Gastroesophageal sphincter (tissue), 4 donors: ENCODE data around the gene SPSB3. TPM values are rescaled to one million over a fixed set of nuclear protein-coding genes. Genes with fewer than 3 reads are reported as not detected.

Experiments
- ATAC-seq: fragments of 150-250 bp; one replicate; pipeline ENCODE4 v1.9.1; 2016; ENCODE audit warnings: mild to moderate bottlenecking, moderate library complexity
- H3K27ac ChIP-seq, 4 donors: fragments of 200-600 bp; sonication (generic) in 3 of 4; 1 replicate in 3 of 4; 2 replicates in 1 of 4; pipeline ENCODE4 v1.5.1; 2016 to 2019
- H3K27me3 ChIP-seq: fragments of 200-600 bp; sonication (generic); one replicate; pipeline ENCODE4 v1.5.1; 2019
- H3K36me3 ChIP-seq, 2 donors: fragments of 200-600 bp; sonication (generic); one replicate each; pipeline ENCODE4 v1.5.1; 2019; ENCODE audit warnings: control low read depth in 1 of 2
- H3K4me1 ChIP-seq, 3 donors: fragments of 200-600 bp; sonication (generic); 1 replicate in 2 of 3; 2 replicates in 1 of 3; pipeline ENCODE4 v1.5.1; 2016 to 2019; ENCODE audit warnings: control low read depth in 2 of 3
- H3K4me3 ChIP-seq, 2 donors: fragments of 200-600 bp; sonication (generic); one replicate each; pipeline ENCODE4 v1.5.1; 2019; ENCODE audit warnings: mild to moderate bottlenecking in 1 of 2, moderate library complexity in 1 of 2
- H3K9me3 ChIP-seq, 3 donors: fragments of 200-600 bp; sonication (generic); one replicate each; pipeline ENCODE4 v1.5.1; 2017 to 2019; ENCODE audit warnings: control low read depth in 2 of 3
- EP300 ChIP-seq: sonication (generic); formaldehyde crosslinking; IDR thresholded peaks from one replicate; pipeline ENCODE4 v1.6.1; 2017; ENCODE audit warnings: antibody characterized with exemption, mild to moderate bottlenecking
- POLR2A ChIP-seq, 2 donors: fragments of 450-650 bp; IDR thresholded peaks; one replicate each; pipeline ENCODE4 v1.6.1; 2017; ENCODE audit warnings: antibody characterized with exemption in 2 of 2, mild to moderate bottlenecking in 2 of 2, moderate library complexity in 1 of 2
- POLR2AphosphoS5 ChIP-seq: sonication (generic); formaldehyde crosslinking; IDR thresholded peaks from one replicate; pipeline ENCODE4 v1.6.1; 2017; ENCODE audit warnings: antibody characterized with exemption
- WGBS, 2 donors: methylation state at CpG; one replicate each; pipeline ENCODE4 v1.1.5; 2018; ENCODE audit warnings: low coverage in 1 of 2; 5-methylcytosine and 5-hydroxymethylcytosine counted together
- total RNA-seq, 4 donors: library from RNA; depleted of rRNA; stranded (reverse); fragments of >200 nt; gene quantifications; one replicate each; pipeline ENCODE4 v1.1.0, GENCODE V29; 2016
- TF ChIP-seq, protein P1 (sequence below), 4 experiments: fragments of 200-600 bp in 2 of 4; fragments of 450-650 bp in 2 of 4; sonication (generic) in 1 of 4; IDR thresholded peaks; one replicate each; pipeline ENCODE4 v1.5.1; 2017 to 2019; ENCODE audit warnings: antibody characterized with exemption in 4 of 4, mild to moderate bottlenecking in 2 of 4, moderate library complexity in 2 of 4

The SPSB3 gene
- total RNA-seq, 4 donors from 2014 or later, result 52.4 to 81.1 (median 75.4) TPM

DNA sequence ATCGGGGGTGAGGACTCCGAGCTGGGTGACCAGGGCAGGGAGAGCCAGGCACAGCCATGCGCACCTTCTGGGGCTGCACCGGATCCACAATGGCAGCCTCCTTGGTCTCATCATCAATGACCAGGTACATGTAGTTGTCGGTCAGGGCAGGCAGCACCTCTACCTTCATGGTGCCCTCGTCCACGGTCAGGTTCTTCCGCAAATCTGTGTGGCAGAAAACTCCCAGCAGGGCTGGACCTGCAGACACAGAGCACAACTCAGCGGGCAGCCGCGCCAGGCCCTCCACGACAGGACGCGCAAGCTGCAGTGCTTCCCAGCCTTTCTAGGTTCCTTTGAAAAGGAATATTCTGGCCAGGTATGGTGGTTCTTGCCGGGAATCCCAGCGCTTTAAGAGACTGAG is 40.4 kb upstream of the SPSB3 start:
- peaks cover 0 to 46% (median 16%) of the 10 kb centered on the region in 3 donors for H3K4me1 ChIP-seq
- no peak for ATAC-seq
- H3K9me3 ChIP-seq, result no peaks in the 10 kb centered on the region
- no peak overlapping the region for H3K4me3 ChIP-seq
- H3K27me3 ChIP-seq, result no peaks in the 10 kb centered on the region
- WGBS, 2 donors, result 89% methylated on average over 11 of the region's 16 CpGs; no CpG with 5 or more reads in 1 of the 2 donors
- peaks cover 0 to 53% of the 10 kb centered on the region in 2 donors for H3K36me3 ChIP-seq
- TF ChIP-seq, protein P1, sequence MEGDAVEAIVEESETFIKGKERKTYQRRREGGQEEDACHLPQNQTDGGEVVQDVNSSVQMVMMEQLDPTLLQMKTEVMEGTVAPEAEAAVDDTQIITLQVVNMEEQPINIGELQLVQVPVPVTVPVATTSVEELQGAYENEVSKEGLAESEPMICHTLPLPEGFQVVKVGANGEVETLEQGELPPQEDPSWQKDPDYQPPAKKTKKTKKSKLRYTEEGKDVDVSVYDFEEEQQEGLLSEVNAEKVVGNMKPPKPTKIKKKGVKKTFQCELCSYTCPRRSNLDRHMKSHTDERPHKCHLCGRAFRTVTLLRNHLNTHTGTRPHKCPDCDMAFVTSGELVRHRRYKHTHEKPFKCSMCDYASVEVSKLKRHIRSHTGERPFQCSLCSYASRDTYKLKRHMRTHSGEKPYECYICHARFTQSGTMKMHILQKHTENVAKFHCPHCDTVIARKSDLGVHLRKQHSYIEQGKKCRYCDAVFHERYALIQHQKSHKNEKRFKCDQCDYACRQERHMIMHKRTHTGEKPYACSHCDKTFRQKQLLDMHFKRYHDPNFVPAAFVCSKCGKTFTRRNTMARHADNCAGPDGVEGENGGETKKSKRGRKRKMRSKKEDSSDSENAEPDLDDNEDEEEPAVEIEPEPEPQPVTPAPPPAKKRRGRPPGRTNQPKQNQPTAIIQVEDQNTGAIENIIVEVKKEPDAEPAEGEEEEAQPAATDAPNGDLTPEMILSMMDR (IDR thresholded peaks at IDR 0.05), result no peak
- TF ChIP-seq EP300 (no peak), POLR2AphosphoS5 (no peak), POLR2A (IDR thresholded peaks at IDR 0.05) (no peak)
- H3K27ac ChIP-seq, result no peak overlapping the region

GRCh38 chr16:1821861-1822611 is 39.7 kb upstream of the SPSB3 start:
- H3K36me3 ChIP-seq, result peaks cover 0 to 60% of the 10 kb centered on the region in 2 donors

DNA sequence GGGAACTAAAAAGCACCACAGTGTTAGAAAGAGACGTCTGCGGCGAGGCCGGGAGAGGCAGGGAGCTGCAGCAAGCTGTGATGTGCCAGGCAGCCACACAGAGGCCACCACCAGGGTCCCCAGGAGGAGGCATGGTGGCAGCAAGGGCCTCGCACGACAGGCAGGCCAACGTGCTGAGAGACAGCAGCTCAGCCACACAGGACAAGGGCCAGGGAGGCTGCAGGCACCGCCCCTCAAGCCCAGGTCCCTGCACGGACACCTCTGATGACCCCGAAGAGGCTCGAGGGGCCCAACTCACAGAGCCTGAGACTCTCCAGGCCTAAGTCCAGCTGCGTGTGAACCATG is 38.5 kb upstream of the SPSB3 start:
- no peak for TF ChIP-seq POLR2A (IDR thresholded peaks at IDR 0.05)
- TF ChIP-seq EP300, result no peak
- no peak for TF ChIP-seq POLR2AphosphoS5
- TF ChIP-seq, protein P1 (IDR thresholded peaks at IDR 0.05), result no peak
- Histone ChIP-seq H3K36me3 (peaks cover 0 to 71% of the 10 kb centered on the region in 2 donors), H3K27ac (no peak overlapping the region)

More at GRCh38 chr16:1821861-1822611, 39.7 kb upstream of the SPSB3 start:
- WGBS, 2 donors, result 76 to 86% methylated on average over 2 of the region's 24 CpGs
- ATAC-seq, result no peak
- no peak overlapping the region for H3K4me3 ChIP-seq
- TF ChIP-seq EP300 (no peak), POLR2AphosphoS5 (no peak), POLR2A (IDR thresholded peaks at IDR 0.05) (no peak)
- TF ChIP-seq, protein P1 (IDR thresholded peaks at IDR 0.05), result no peak
- H3K4me1 ChIP-seq, result peaks cover 0 to 41% (median 14%) of the 10 kb centered on the region in 3 donors
- H3K9me3 ChIP-seq, result no peaks in the 10 kb centered on the region
- H3K27me3 ChIP-seq, result no peaks in the 10 kb centered on the region
- H3K27ac ChIP-seq, result no peak overlapping the region

DNA sequence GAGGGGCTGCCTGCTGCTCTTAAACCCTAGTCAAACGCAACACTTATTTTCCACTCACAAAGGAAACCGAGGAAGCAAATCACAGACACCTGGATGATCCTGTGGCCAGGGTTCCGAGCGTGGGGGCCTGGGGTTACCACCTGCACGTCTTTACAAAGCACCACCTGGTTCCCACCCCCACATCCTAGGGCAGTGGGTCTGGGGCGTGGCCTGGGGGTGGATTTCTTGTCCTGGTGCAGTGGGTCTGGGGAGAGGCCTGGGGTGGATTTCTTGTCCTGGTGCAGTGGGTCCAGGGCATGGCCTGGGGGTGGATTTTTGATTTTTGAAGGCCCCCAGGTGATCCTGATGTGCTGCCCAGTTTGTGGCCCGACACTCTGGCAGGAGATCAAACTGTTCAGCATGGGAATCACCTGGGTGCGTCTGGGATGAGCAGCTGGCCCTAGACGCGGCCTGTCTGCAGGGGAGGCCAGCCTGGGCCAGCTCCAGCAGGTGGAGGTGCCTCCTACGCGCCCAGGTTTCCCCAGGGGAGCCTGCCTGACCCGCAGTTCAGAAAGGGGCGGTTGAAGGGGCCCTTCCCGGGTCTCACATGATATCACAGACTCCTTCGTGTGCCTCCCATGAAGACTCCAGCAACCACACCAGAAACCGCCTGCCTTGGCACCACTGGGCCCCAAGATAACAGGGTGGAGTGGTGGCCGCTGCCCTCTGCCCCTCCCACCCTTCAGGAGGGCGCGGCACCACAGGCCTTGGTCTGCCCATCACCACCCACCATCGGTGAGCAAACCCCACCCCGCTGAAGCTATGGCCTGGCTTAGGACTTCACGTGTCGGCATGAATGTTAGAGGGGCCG is 38.0 kb upstream of the SPSB3 start:
- no peaks in the 10 kb centered on the region for H3K27me3 ChIP-seq
- TF ChIP-seq POLR2A (IDR thresholded peaks at IDR 0.05) (no peak), POLR2AphosphoS5 (no peak), EP300 (no peak)
- TF ChIP-seq, protein P1 (IDR thresholded peaks at IDR 0.05), result no peak
- ATAC-seq, result no peak
- H3K4me1 ChIP-seq, result peaks cover 0 to 34% (median 8%) of the 10 kb centered on the region in 3 donors
- no peaks in the 10 kb centered on the region for H3K9me3 ChIP-seq
- H3K27ac ChIP-seq, result no peak overlapping the region
- WGBS, 2 donors, result no CpG with 5 or more reads among the region's 25 CpGs
- peaks cover 0 to 77% of the 10 kb centered on the region in 2 donors for H3K36me3 ChIP-seq
- no peak overlapping the region for H3K4me3 ChIP-seq

More for the DNA sequence above, 38.5 kb upstream of the SPSB3 start:
- no peak overlapping the region for H3K4me3 ChIP-seq
- H3K9me3 ChIP-seq, result no peaks in the 10 kb centered on the region
- no peak for ATAC-seq
- H3K27me3 ChIP-seq, result no peaks in the 10 kb centered on the region
- H3K4me1 ChIP-seq, result peaks cover 0 to 40% (median 14%) of the 10 kb centered on the region in 3 donors
- WGBS, 2 donors, result 90% methylated on average over 2 of the region's 12 CpGs; no CpG with 5 or more reads in 1 of the 2 donors
